K562 treated with DMSO at 1 percent for 12 hours (cell line): Measurements from ENCODE around the gene GTSE1. TPM values are rescaled to one million over a fixed set of nuclear protein-coding genes. Genes with fewer than 3 reads are reported as not detected.

ENCODE experiments used
- total RNA-seq: library from RNA; unstranded; fragments of 300-600 nt; gene quantifications from 2 replicates; pipeline ENCODE4 v1.2.3, GENCODE V29; 2022; ENCODE audit not compliant: insufficient read depth

Gene GTSE1, protein sequence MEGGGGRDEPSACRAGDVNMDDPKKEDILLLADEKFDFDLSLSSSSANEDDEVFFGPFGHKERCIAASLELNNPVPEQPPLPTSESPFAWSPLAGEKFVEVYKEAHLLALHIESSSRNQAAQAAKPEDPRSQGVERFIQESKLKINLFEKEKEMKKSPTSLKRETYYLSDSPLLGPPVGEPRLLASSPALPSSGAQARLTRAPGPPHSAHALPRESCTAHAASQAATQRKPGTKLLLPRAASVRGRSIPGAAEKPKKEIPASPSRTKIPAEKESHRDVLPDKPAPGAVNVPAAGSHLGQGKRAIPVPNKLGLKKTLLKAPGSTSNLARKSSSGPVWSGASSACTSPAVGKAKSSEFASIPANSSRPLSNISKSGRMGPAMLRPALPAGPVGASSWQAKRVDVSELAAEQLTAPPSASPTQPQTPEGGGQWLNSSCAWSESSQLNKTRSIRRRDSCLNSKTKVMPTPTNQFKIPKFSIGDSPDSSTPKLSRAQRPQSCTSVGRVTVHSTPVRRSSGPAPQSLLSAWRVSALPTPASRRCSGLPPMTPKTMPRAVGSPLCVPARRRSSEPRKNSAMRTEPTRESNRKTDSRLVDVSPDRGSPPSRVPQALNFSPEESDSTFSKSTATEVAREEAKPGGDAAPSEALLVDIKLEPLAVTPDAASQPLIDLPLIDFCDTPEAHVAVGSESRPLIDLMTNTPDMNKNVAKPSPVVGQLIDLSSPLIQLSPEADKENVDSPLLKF
- 21.3 and 40.6 TPM in 2 replicates for total RNA-seq

DNA sequence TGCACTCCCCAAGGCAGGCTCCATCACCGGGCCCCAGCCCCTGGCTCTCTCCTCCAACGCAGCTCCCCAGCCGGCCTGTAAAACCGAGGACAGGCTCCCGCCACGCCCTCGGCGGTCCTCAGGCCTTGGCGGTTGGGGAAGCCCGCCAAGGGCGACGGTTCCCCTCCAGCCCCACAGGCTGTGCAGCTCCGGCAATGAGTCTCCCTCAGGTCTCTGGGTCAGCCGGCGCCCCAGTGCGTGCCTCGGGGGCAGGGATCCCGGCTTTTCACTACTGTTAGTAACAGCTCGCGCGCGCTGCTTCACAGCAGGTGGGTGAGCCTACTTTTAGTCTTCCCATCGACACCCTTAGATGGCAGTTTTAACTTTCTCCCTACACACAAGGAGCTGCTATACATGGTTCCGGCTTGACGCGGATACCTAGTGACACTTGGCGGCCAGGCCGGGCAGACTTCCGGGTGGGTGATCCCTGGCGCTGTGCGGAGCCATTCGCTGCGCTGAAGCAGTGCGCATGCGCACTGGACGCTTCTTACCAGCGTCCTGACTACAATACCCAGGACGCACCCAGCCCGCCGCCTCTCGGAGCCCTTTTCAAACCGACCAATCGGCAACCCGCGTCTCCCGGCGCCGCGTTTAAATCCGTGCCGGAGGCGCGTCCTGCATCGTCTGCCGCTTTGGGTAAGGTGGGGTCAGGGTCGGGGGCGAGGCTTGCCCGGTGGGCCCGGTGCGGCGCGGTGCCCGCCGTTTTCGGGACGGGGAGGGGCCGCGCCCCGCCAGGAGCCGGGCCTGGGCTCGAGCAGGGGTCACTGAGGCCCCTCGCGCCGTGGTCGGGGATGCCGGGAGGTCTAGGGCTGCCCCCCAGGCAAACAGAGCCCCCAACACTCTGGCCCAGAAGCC lies at the start of gene GTSE1:
Gene GTSE1, plus strand, starts transcription at position 614 of the 894 bp plus-strand sequence. CDS start 531 bp downstream, outside the sequence.

DNA sequence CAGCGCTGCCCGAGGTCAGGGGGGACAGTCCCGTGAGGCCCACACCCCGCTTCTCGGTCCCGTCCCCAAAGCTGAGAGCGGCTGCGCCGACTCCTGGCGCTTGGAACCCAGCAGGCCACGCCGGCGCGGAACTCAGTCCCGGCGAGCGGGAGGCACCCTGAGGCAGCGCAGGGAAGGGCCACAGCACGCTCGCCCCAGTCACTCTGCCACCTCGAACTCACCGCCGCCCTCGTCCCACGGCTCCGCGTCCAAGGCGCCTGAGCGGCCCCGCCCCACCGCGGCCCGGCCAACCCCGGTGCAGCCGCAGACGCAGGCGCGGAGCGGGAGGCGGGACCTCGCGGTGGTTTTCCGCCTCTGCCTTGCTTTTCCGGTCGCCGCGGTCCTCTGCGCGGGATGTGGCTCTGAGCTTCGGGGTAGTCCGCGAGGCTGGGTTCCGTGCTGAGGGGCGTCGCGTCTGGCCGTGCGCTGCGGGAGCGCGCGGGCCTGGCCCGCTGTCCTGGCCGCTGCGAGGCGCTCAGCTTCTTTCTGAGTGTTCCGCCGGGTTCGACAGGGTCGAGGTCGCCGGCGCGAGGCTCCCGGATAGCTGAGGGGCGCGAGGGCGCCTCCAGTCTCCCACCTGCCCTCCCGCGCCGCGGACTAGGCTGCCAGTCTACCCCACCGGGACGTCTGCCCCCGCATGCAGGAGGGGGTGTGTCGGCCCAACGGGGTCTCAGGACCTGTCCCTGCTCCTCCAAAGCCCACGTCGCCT lies 46.5 kb upstream of the GTSE1 start, which contains the start of gene CDPF1:
Gene CDPF1, minus strand, starts transcription at position 259 of the 748 bp plus-strand sequence. CDS start 2,009 bp downstream, outside the sequence.

DNA sequence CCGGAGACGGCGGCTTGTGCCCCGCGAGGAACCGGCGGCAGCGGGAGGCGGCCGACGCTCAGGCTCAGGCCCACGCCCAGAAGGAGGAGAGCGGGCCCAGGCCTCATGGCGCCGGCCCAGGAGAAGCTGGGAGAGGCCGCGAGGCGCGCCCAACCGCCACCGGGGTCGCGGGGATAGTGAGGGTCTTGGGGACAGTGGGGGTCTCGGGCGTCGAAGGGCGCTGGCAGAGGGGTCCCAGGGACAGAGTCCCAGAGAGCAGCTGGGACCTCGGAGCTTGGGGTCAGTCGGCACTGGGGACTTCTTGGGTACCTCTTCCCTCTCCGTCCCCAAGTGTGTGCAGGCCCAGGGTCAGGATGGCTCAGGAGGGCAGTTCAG lies 33.5 kb upstream of the GTSE1 start, which contains the start of gene PKDREJ:
Gene PKDREJ, minus strand, starts transcription at position 128 of the 375 bp plus-strand sequence. Its CDS starts 21 bp downstream, at position 107.

DNA sequence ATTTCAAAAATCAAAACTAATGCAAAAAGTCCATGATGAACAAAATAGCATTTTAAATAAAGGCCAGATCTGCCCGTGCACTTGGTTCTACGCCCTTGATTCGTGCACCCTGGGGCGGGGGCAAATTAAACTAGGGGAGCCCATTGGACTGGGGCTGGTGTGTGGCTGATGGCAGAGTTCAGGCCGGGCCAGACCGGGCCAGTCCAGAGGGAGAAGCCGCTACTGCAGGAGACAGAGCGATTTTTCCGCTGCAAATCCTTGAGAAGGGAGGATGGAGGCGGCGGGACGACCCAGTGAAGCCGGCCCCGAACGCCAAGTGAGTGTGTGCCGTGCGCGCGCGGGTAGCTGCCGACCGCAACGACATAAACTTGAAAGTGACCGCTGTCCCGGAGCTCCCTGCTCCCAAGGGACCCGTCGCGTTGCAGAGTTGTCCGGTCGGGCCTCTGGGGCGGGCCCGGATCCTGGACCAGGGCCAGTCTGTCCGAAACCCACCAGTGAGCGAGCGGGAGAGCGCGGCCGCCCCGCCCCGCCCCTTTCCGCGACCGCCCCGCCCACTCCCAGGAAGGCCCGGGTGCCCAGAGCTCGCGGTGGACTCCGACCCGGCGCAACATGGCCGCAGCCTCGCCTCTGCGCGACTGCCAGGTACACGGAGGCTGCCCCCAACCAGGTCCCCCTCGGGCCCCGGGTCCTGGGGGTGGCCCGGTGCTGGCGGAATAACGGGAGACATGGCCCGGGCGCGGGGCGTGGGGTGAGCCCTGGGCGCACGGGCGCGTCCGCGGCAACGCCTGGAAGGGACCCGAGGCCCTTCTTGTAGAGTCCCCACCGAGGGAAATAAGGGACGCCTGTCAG lies 29.0 kb upstream of the GTSE1 start, which contains the start of gene TTC38:
Gene TTC38, plus strand, starts transcription at position 578 of the 849 bp plus-strand sequence. Its CDS starts 32 bp downstream, at position 610.

DNA sequence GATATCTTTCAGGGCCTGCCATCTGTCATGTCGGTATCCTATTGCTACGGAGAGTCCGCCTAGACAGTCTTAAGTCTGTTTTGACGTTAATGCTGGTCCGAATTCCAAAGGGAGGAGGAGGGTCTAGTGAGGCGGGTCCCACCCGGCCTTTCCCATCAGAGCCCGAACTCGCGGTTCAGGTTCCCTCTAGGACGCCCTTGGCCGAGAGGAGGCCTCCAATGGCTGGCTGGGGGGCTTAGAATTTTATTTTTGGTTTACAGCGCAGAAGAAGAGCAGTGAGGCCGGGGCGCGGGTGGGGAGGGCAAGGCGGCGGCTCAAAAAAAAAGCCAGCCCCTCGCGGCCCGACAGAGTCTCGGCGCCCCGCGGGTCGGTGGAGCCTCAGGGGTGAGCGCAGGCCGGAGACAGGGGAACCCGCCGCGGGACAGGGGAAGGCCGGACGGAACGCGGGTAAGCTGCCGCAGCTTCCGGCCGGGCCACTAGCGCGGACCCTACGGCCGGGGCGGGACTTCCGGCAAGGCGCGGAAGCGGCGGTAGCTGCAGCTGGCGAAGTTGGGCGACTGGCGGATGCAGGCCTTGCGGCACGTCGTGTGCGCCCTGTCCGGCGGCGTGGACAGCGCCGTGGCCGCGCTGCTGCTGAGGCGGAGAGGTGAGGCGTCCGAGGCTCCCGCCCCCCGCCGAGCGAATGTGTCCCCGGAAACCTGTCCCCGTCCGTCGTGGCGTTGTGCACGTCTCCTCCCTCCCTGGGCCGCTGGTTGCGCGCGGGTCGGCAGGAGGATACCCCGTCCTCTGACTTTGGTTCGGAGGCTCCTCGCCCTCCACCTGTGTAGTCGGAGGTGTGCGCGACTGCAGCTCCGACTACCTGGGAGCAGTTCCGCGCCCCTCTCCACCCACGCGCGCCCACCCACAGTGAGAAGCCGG lies 38.8 kb downstream of the GTSE1 start, which contains the start of gene TRMU:
Gene TRMU, plus strand, starts transcription at position 514 of the 918 bp plus-strand sequence. Its CDS starts 51 bp downstream, at position 565.

Other genes with a start within 250 kb of the GTSE1 start
- gene PPARA, start 146.3 kb upstream of the GTSE1 start, total RNA-seq: 0.72 and 4.1 TPM in 2 replicates
- gene CDPF1, start 46.6 kb upstream of the GTSE1 start, total RNA-seq: 10.6 and 17.7 TPM in 2 replicates
- gene PKDREJ, start 33.5 kb upstream of the GTSE1 start, total RNA-seq: 0.19 and 1.7 TPM in 2 replicates
- 11.9 and 24.3 TPM in 2 replicates for gene TTC38, start 28.9 kb upstream of the GTSE1 start, total RNA-seq
- 31.5 and 34.8 TPM in 2 replicates for gene TRMU, start 38.8 kb downstream of the GTSE1 start, total RNA-seq
- gene CELSR1, start 240.8 kb downstream of the GTSE1 start, total RNA-seq: not detected in 2 replicates